SK-N-SH (cell line): ENCODE results near the gene ASPN. TPM values are rescaled to one million over a fixed set of nuclear protein-coding genes. Genes with fewer than 3 reads are reported as not detected.

Experiments used
- CTCF ChIA-PET: fragments of 300-600, 350-600 bp; formaldehyde crosslinking; extraction: SDS; loops from one replicate; lab custom pipeline; 2021; lab: Yijun Ruan, JAX
- POLR2A ChIA-PET: fragments of 350-600 bp; sonication (Branson Sonifier 250); formaldehyde crosslinking; extraction: SDS; loops from one replicate; lab custom pipeline; 2020; ENCODE audit warnings: antibody characterized with exemption, inconsistent platforms; lab: Yijun Ruan, JAX
- DNase-seq: peaks from one replicate; pipeline ENCODE4 v3.0.0; 2012
- H2AFZ ChIP-seq: fragments of 200-600 bp; sonication (generic); 2 replicates; pipeline ENCODE4 v1.8.1; 2016; ENCODE audit warnings: antibody characterized with exemption, mild to moderate bottlenecking, low read depth
- H3F3A ChIP-seq: fragments of 200-600 bp; sonication (generic); replicated peaks from 2 replicates; pipeline ENCODE3; 2016; ENCODE audit warnings: antibody characterized with exemption, mild to moderate bottlenecking; ENCODE audit not compliant: insufficient read depth
- H3K27ac ChIP-seq, 2 experiments: fragments of 200-500 bp in 1 of 2; fragments of 200-600 bp in 1 of 2; sonication (Bioruptor generic) in 1 of 2; sonication (generic), shearing (Covaris generic) in 1 of 2; 2 replicates each; pipeline versions ENCODE4 v1.5.1 to v1.6.1; 2014 to 2016; ENCODE audit warnings: low read depth in 2 of 2, inconsistent platforms in 1 of 2, low read length in 1 of 2, mild to moderate bottlenecking in 1 of 2, mixed read lengths in 1 of 2
- H3K27me3 ChIP-seq: fragments of 200-600 bp; sonication (generic), shearing (Covaris generic); 2 replicates; pipeline ENCODE4 v1.6.1; 2016; ENCODE audit warnings: mixed run types; ENCODE audit not compliant: insufficient read depth
- H3K36me3 ChIP-seq, 2 experiments: fragments of 200-500 bp in 1 of 2; fragments of 200-600 bp in 1 of 2; sonication (Bioruptor generic) in 1 of 2; sonication (generic) in 1 of 2; replicated peaks in 1 of 2; 2 replicates each; pipeline versions ENCODE3 to v1.5.1; 2014 to 2016; ENCODE audit warnings: low read length in 1 of 2, mild to moderate bottlenecking in 1 of 2; ENCODE audit not compliant: insufficient read depth in 2 of 2, control insufficient read depth in 1 of 2
- H3K4me1 ChIP-seq, 2 experiments: fragments of 200-500 bp in 1 of 2; fragments of 200-600 bp in 1 of 2; sonication (Bioruptor generic) in 1 of 2; sonication (generic), shearing (Covaris generic) in 1 of 2; 2 replicates each; pipeline versions ENCODE4 v1.5.1 to v1.6.1; 2014 to 2016; ENCODE audit warnings: low read depth in 1 of 2, low read length in 1 of 2, mixed run types in 1 of 2; ENCODE audit not compliant: insufficient read depth in 2 of 2, control insufficient read depth in 1 of 2
- H3K4me2 ChIP-seq: fragments of 200-600 bp; sonication (generic), shearing (Covaris generic); 2 replicates; pipeline ENCODE4 v1.6.1; 2017; ENCODE audit warnings: mixed run types
- H3K4me3 ChIP-seq, 2 experiments: fragments of 200-500 bp in 1 of 2; fragments of 200-600 bp in 1 of 2; sonication (Bioruptor generic) in 1 of 2; sonication (generic), shearing (Covaris generic) in 1 of 2; 2 replicates each; pipeline versions ENCODE4 v1.5.1 to v1.8.1; 2014 to 2016; ENCODE audit warnings: low read depth in 2 of 2, inconsistent platforms in 1 of 2, low read length in 1 of 2, mild to moderate bottlenecking in 1 of 2, mixed read lengths in 1 of 2, moderate library complexity in 1 of 2
- H3K79me2 ChIP-seq: fragments of 200-600 bp; sonication (generic); 2 replicates; pipeline ENCODE4 v1.8.1; 2017; ENCODE audit warnings: mild to moderate bottlenecking; ENCODE audit not compliant: insufficient read depth
- H3K9ac ChIP-seq: fragments of 200-600 bp; sonication (generic); 2 replicates; pipeline ENCODE4 v1.6.1; 2017; ENCODE audit warnings: mixed run types
- H3K9me2 ChIP-seq: fragments of 200-600 bp; sonication (generic); 2 replicates; pipeline ENCODE4 v1.6.1; 2017; ENCODE audit warnings: mixed run types
- H3K9me3 ChIP-seq: fragments of 200-600 bp; sonication (generic); 2 replicates; pipeline ENCODE4 v1.6.1; 2017; ENCODE audit warnings: mixed run types, mild to moderate bottlenecking, moderate library complexity
- H4K20me1 ChIP-seq: fragments of 200-600 bp; sonication (generic); 2 replicates; pipeline ENCODE4 v1.6.1; 2017; ENCODE audit warnings: mild to moderate bottlenecking, mixed run types; ENCODE audit not compliant: insufficient read depth
- CHD2 ChIP-seq: fragments of 150-350 bp; IDR thresholded peaks from 2 replicates; pipeline ENCODE4 v1.6.1; 2018; ENCODE audit warnings: low read length; ENCODE audit not compliant: partially characterized antibody
- FOSL2 ChIP-seq: IDR thresholded peaks from 2 replicates; pipeline ENCODE4 v1.4.0; 2012; ENCODE audit warnings: low read depth, mild to moderate bottlenecking, moderate library complexity, borderline replicate concordance
- GABPA ChIP-seq: IDR thresholded peaks from 2 replicates; pipeline ENCODE4 v1.4.0; 2012; ENCODE audit warnings: low read depth, mild to moderate bottlenecking
- GATA2 ChIP-seq: sonication (generic); formaldehyde crosslinking; IDR thresholded peaks from 2 replicates; pipeline ENCODE4 v1.5.0; 2020; ENCODE audit warnings: mild to moderate bottlenecking, missing genetic modification reagents
- MEF2A ChIP-seq: IDR thresholded peaks from 2 replicates; pipeline ENCODE4 v1.4.0; 2012; ENCODE audit warnings: low read depth, borderline replicate concordance
- NFIC ChIP-seq: IDR thresholded peaks from 2 replicates; pipeline ENCODE4 v1.4.0; 2012; ENCODE audit warnings: borderline replicate concordance
- NRF1 ChIP-seq: IDR thresholded peaks from 2 replicates; pipeline ENCODE4 v1.6.1; 2012; ENCODE audit warnings: low read depth, mild to moderate bottlenecking, low read length
- RAD21 ChIP-seq: IDR thresholded peaks from 2 replicates; pipeline ENCODE4 v1.6.1; 2012; ENCODE audit warnings: mild to moderate bottlenecking, low read length
- RCOR1 ChIP-seq: fragments of 150-350 bp; IDR thresholded peaks from 2 replicates; pipeline ENCODE4 v1.6.1; 2017; ENCODE audit warnings: antibody characterized with exemption, low read length
- RXRA ChIP-seq: IDR thresholded peaks from 2 replicates; pipeline ENCODE4 v1.4.0; 2012; ENCODE audit warnings: low read depth, mild to moderate bottlenecking, borderline replicate concordance
- SMC3 ChIP-seq: IDR thresholded peaks from 2 replicates; pipeline ENCODE4 v1.6.1; 2012; ENCODE audit warnings: low read depth, low read length, improper control_type of control experiment
- TAF1 ChIP-seq: IDR thresholded peaks from 2 replicates; pipeline ENCODE4 v1.6.1; 2012; ENCODE audit warnings: low read depth, mild to moderate bottlenecking, low read length, moderate library complexity, borderline replicate concordance
- YY1 ChIP-seq: IDR thresholded peaks from 2 replicates; pipeline ENCODE4 v1.4.0; 2012; ENCODE audit warnings: low read depth, mild to moderate bottlenecking
- ZBTB33 ChIP-seq: IDR thresholded peaks from 2 replicates; pipeline ENCODE4 v1.4.0; 2012; ENCODE audit warnings: low read depth, borderline replicate concordance
- WGBS: methylation state at CpG from one replicate; pipeline ENCODE4 v1.1.6; 2017; ENCODE audit warnings: low lambda C conversion rate; 5-methylcytosine and 5-hydroxymethylcytosine counted together
- polyA plus RNA-seq, 3 experiments: library from polyadenylated mRNA; depleted of rRNA; stranded (reverse); fragments of >200 nt; gene quantifications; 2 replicates each; pipeline ENCODE4 v1.2.3, GENCODE V29; 2012
- small RNA-seq, 7 experiments: library from RNA; depleted of rRNA; stranded (forward); fragments of <200 nt; gene quantifications; one replicate each; pipeline ENCODE3, GENCODE V24; 2012
- TF ChIP-seq, protein P1 (sequence below): IDR thresholded peaks from 2 replicates; pipeline ENCODE4 v1.4.0; 2012; ENCODE audit warnings: low read depth

The ASPN gene
- polyA plus RNA-seq, 1 of the 3 experiments (the other 2 are of a cell fraction), result 0.76 TPM

- Histone ChIP-seq H3K4me2 (no peak overlapping the region), H3K27ac (no peak overlapping the region), H3K9me2 (no peaks in the 10 kb centered on the region), H3K4me3 (no peak overlapping the region), H3K9ac (no peak overlapping the region), H4K20me1 (no peaks in the 10 kb centered on the region), H3K27me3 (no peaks in the 10 kb centered on the region), H3K36me3 (no peaks in the 10 kb centered on the region), H3K79me2 (no peaks in the 10 kb centered on the region), H3K4me1 (peaks cover 8 to 15% of the 10 kb centered on the region in 2 experiments), H2AFZ (no peak overlapping the region), H3F3A (peaks cover 3% of the 10 kb centered on the region), H3K9me3 (no peaks in the 10 kb centered on the region)
- ChIA-PET POLR2A (no interaction called here), CTCF (no interaction called here)
- TF ChIP-seq CHD2 (no peak), RXRA (no peak), GABPA (no peak), FOSL2 (no peak)
- WGBS, result 92% methylated on average over 2 of the region's 2 CpGs
- no peak for DNase-seq
Measured at GRCh38 chr9:92407818-92408217, 74.5 kb downstream of the ASPN start.

DNA sequence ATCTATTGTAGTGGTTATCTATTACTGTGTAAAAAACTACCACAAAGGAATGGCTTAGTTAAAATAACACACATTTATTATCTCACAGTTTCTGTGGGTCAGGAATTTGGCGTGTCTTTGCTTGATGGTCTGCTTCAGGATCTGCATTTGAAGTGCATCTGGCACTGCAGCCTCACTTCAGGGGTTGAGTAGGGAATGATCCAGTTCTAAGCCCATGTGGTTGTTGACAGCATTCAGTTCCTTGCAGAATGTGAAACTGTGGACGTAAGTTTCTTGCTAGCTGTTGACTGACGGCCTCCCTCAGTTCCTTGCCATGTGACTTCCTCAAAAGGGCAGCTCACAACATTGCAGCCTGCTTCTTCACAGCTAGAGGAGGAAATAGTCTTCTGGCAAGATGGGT is 75.8 kb downstream of the ASPN start:
- no peak overlapping the region for H2AFZ ChIP-seq

More for the DNA sequence above, 75.8 kb downstream of the ASPN start:
- DNase-seq, result no peak
- Histone ChIP-seq H3K4me2 (no peak overlapping the region), H4K20me1 (no peaks in the 10 kb centered on the region), H3K36me3 (no peaks in the 10 kb centered on the region), H3K9me3 (no peaks in the 10 kb centered on the region), H3K9me2 (no peaks in the 10 kb centered on the region), H3K4me3 (no peak overlapping the region), H3K27me3 (no peaks in the 10 kb centered on the region), H3F3A (no peaks in the 10 kb centered on the region), H3K27ac (no peak overlapping the region), H3K9ac (no peak overlapping the region), H3K79me2 (no peaks in the 10 kb centered on the region), H3K4me1 (peaks cover 8 to 15% of the 10 kb centered on the region in 2 experiments)
- CTCF ChIA-PET, result no interaction called here
- TF ChIP-seq RAD21 (no peak), GATA2 (CRISPR knock-in tag) (no peak), SMC3 (no peak), NFIC (no peak), NRF1 (no peak), GABPA (no peak), MEF2A (no peak), ZBTB33 (no peak), TAF1 (no peak), RCOR1 (no peak), YY1 (no peak)
- TF ChIP-seq, protein P1, sequence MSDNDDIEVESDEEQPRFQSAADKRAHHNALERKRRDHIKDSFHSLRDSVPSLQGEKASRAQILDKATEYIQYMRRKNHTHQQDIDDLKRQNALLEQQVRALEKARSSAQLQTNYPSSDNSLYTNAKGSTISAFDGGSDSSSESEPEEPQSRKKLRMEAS, result no peak
- POLR2A ChIA-PET, result no interaction called here
- 73% methylated on average over 3 of the region's 3 CpGs for WGBS

Small RNA genes lying within 50 kb of the gene (small RNA-seq; reads per million reads assigned to genes)
- 0 reads per million in 7 experiments for gene MIR4670

Other genes with a start within 250 kb of the ASPN start
- gene IARS1, start 188.8 kb downstream of the ASPN start, polyA plus RNA-seq (2012; rRNA removed), result 30.4 and 32.9 TPM in 2 replicates
- gene NOL8, start 157.2 kb downstream of the ASPN start, polyA plus RNA-seq (2012; rRNA removed), result 9.6 and 13.2 TPM in 2 replicates
- 1.3 and 1.5 TPM in 2 replicates for gene CENPP, start 156.6 kb downstream of the ASPN start, polyA plus RNA-seq (2012; rRNA removed)
- gene OGN, start 77.9 kb downstream of the ASPN start, polyA plus RNA-seq (2012; rRNA removed), result 0.03 TPM in 2 replicates
- gene OMD, start 58.0 kb downstream of the ASPN start, polyA plus RNA-seq (2012; rRNA removed), result 0.03 TPM in 1 of 2 replicates, not detected in the other
- gene ECM2, start 53.5 kb upstream of the ASPN start, polyA plus RNA-seq (2012; rRNA removed), result 0.16 and 0.20 TPM in 2 replicates
- gene IPPK, start 187.6 kb upstream of the ASPN start, polyA plus RNA-seq (2012; rRNA removed), result 16.5 and 20.2 TPM in 2 replicates